Tibial artery (tissue), 4 donors: ENCODE data around the gene RNF182.

Source experiments
- DNase-seq, 2 donors: peaks; one replicate each; pipeline ENCODE4 v3.0.0-alpha.2; 2019
- H3K27ac ChIP-seq, 2 donors: fragments of 200-600 bp; sonication (generic) in 1 of 2; 1 replicate in 1 of 2; 2 replicates in 1 of 2; pipeline ENCODE4 v1.5.1; 2018 to 2019; ENCODE audit warnings: mild to moderate bottlenecking in 1 of 2
- H3K27me3 ChIP-seq, 2 donors: fragments of 200-600 bp; sonication (generic) in 1 of 2; one replicate each; pipeline versions ENCODE4 v1.5.1 to v1.6.0; 2016 to 2019
- H3K36me3 ChIP-seq, 3 donors: fragments of 200-600 bp; sonication (generic) in 2 of 3; one replicate each; pipeline ENCODE4 v1.5.1; 2016 to 2019; ENCODE audit warnings: mild to moderate bottlenecking in 2 of 3
- H3K4me1 ChIP-seq, 4 donors: fragments of 200-600 bp; sonication (generic) in 2 of 4; 1 replicate in 3 of 4; 2 replicates in 1 of 4; pipeline ENCODE4 v1.5.1; 2016 to 2019
- H3K4me3 ChIP-seq, 2 donors: fragments of 200-600 bp; sonication (generic) in 1 of 2; 1 replicate in 1 of 2; 2 replicates in 1 of 2; pipeline ENCODE4 v1.5.1; 2018 to 2019; ENCODE audit warnings: mild to moderate bottlenecking in 2 of 2
- H3K9me3 ChIP-seq, 3 donors: fragments of 200-600 bp; sonication (generic) in 1 of 3; one replicate each; pipeline ENCODE4 v1.5.1; 2016 to 2019
- intact Hi-C: fragments of 100-400 bp; cut with DNase I; formaldehyde crosslinking; loops from one replicate; pipeline ENCODE4 v1.15.0; 2023; ENCODE audit warnings: low total_unique reads
- TF ChIP-seq, protein P1 (sequence below), 2 experiments: fragments of 200-600 bp in 1 of 2; fragments of 450-650 bp in 1 of 2; IDR thresholded peaks; one replicate each; pipeline ENCODE4 v1.5.1; 2017 to 2019; ENCODE audit warnings: antibody characterized with exemption in 2 of 2, mild to moderate bottlenecking in 1 of 2, moderate library complexity in 1 of 2

Gene RNF182

GRCh38 chr6:13980534-13980933, 55.8 kb downstream of the RNF182 start:
- Histone ChIP-seq H3K27ac (no peak overlapping the region), H3K36me3 (no peaks in the 10 kb centered on the region), H3K4me1 (no peaks in the 10 kb centered on the region), H3K9me3 (no peaks in the 10 kb centered on the region), H3K4me3 (no peak overlapping the region), H3K27me3 (peaks cover 0 to 13% of the 10 kb centered on the region in 2 donors)
- DNase-seq: no peak
- intact Hi-C loops: no loop called here
- TF ChIP-seq, protein P1, sequence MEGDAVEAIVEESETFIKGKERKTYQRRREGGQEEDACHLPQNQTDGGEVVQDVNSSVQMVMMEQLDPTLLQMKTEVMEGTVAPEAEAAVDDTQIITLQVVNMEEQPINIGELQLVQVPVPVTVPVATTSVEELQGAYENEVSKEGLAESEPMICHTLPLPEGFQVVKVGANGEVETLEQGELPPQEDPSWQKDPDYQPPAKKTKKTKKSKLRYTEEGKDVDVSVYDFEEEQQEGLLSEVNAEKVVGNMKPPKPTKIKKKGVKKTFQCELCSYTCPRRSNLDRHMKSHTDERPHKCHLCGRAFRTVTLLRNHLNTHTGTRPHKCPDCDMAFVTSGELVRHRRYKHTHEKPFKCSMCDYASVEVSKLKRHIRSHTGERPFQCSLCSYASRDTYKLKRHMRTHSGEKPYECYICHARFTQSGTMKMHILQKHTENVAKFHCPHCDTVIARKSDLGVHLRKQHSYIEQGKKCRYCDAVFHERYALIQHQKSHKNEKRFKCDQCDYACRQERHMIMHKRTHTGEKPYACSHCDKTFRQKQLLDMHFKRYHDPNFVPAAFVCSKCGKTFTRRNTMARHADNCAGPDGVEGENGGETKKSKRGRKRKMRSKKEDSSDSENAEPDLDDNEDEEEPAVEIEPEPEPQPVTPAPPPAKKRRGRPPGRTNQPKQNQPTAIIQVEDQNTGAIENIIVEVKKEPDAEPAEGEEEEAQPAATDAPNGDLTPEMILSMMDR (IDR thresholded peaks at IDR 0.05): no peak

DNA sequence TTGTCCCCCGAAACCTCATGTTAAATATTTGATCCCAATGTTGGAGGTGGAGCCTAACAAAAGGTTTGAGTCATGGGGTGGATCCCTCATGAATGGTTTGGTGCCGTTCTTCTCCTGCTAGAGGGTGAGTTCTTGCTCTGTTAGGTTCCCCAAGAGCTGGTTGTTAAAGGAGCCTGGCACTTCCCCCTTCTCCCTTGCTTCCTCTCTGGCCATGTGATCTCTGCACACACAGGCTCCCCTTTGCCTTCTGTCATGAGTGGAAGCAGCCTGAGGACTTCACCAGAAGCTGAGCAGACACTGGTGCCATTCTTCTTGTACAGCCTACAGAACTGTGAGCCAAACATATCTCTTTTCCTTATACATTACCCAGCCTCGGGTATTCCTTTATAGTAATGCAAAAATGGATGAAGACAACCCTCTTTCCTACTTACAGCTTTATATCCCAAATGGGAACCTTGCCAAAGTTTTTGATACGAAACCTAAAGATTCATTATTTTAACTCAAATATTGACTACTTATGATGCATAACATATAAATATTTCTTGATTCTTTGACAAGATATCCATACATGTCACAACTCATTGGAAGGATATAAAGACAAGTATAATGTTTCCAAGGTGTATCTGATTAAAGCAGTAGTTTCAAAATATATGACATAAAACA, 61.0 kb downstream of the RNF182 start:
- no peak for DNase-seq
- Histone ChIP-seq H3K9me3 (no peaks in the 10 kb centered on the region), H3K27me3 (peaks cover 0 to 25% of the 10 kb centered on the region in 2 donors), H3K27ac (no peak overlapping the region), H3K36me3 (no peaks in the 10 kb centered on the region), H3K4me3 (no peak overlapping the region), H3K4me1 (no peaks in the 10 kb centered on the region)
- intact Hi-C loops: no loop called here
- TF ChIP-seq, protein P1 (IDR thresholded peaks at IDR 0.05): no peak

GRCh38 chr6:13986700-13987399, 62.1 kb downstream of the RNF182 start:
- Histone ChIP-seq H3K9me3 (no peaks in the 10 kb centered on the region), H3K27me3 (peaks cover 0 to 25% of the 10 kb centered on the region in 2 donors), H3K36me3 (no peaks in the 10 kb centered on the region), H3K27ac (no peak overlapping the region), H3K4me3 (no peak overlapping the region), H3K4me1 (no peaks in the 10 kb centered on the region)
- TF ChIP-seq, protein P1 (IDR thresholded peaks at IDR 0.05): no peak
- DNase-seq: no peak
- intact Hi-C loops: no loop called here

DNA sequence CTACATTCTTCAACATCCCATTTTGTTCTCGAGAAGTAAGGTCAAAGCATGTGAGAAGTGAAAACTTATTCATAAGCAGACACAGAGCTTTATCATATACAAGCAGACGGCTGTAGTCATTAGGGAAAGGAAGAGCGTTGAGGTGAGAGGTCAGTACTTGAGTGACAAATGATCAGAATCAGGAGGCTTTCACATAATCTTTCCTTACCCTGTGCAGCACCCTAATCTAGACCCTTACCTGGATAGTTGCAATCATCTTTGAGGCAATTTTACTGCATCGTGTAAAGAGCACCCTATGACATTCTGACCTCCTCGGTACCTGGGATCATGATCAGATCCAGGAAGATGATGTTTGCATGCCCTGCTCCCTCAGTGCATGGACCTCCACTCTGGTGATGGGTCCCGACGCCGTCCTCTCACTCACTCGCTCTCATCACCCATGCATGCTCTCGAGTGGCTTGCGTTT, 62.7 kb downstream of the RNF182 start:
- no peaks in the 10 kb centered on the region for H3K4me1 ChIP-seq
- TF ChIP-seq, protein P1 (IDR thresholded peaks at IDR 0.05): no peak
- H3K27me3 ChIP-seq: peaks cover 0 to 25% of the 10 kb centered on the region in 2 donors

GRCh38 chr6:13988049-13988738, 63.4 kb downstream of the RNF182 start:
- intact Hi-C loops: no loop called here
- Histone ChIP-seq H3K27me3 (peaks cover 0 to 21% of the 10 kb centered on the region in 2 donors), H3K27ac (no peak overlapping the region), H3K4me3 (no peak overlapping the region), H3K4me1 (no peaks in the 10 kb centered on the region), H3K36me3 (no peaks in the 10 kb centered on the region), H3K9me3 (no peaks in the 10 kb centered on the region)
- no peak for DNase-seq
- TF ChIP-seq, protein P1 (IDR thresholded peaks at IDR 0.05): no peak

More for the DNA sequence above, 62.7 kb downstream of the RNF182 start:
- Histone ChIP-seq H3K4me3 (no peak overlapping the region), H3K36me3 (no peaks in the 10 kb centered on the region), H3K9me3 (no peaks in the 10 kb centered on the region), H3K27ac (no peak overlapping the region)
- no peak for DNase-seq
- intact Hi-C loops: no loop called here
